Sigmoid colon (tissue), 7 donors: Measurements from ENCODE around the gene ZNF142. TPM values are rescaled to one million over a fixed set of nuclear protein-coding genes. Genes with fewer than 3 reads are reported as not detected.
A peak's percentile ranks its signal among the peaks of the same experiment; 100 is the strongest.
"Not testable (repeated sequence)": the region's sequence is repeated elsewhere in the genome, so short reads cannot be mapped to it uniquely, and the experiment has no call there.

Experiments used
- DNase-seq: peaks from one replicate; pipeline ENCODE4 v3.0.0-alpha.2; 2019
- H3K27ac ChIP-seq, 4 donors: fragments of 200-600 bp; sonication (generic); one replicate each; pipeline ENCODE4 v1.5.1; 2016 to 2019; ENCODE audit warnings: mild to moderate bottlenecking in 1 of 4
- H3K27me3 ChIP-seq, 3 donors: fragments of 200-600 bp; sonication (generic); one replicate each; pipeline ENCODE4 v1.5.1; 2019; ENCODE audit warnings: mild to moderate bottlenecking in 1 of 3
- H3K36me3 ChIP-seq, 4 donors: fragments of 200-600 bp; sonication (generic); one replicate each; pipeline ENCODE4 v1.5.1; 2016 to 2019
- H3K4me1 ChIP-seq, 4 donors: fragments of 200-600 bp; sonication (generic); one replicate each; pipeline ENCODE4 v1.5.1; 2017 to 2019
- H3K4me3 ChIP-seq, 4 donors: fragments of 200-600 bp; sonication (generic); one replicate each; pipeline ENCODE4 v1.5.1; 2017 to 2019; ENCODE audit warnings: mild to moderate bottlenecking in 2 of 4, moderate library complexity in 1 of 4
- H3K9me3 ChIP-seq, 4 donors: fragments of 200-600 bp in 3 of 4; sonication (generic) in 3 of 4; one replicate each; pipeline versions ENCODE4 v1.5.1 to v1.6.1; 2013 to 2019
- CTCF ChIP-seq, 4 experiments: fragments of 450-650 bp in 3 of 4; fragments of 200-600 bp in 1 of 4; IDR thresholded peaks; one replicate each; pipeline ENCODE4 v1.5.1; 2016 to 2019; ENCODE audit warnings: antibody characterized with exemption in 4 of 4, mild to moderate bottlenecking in 3 of 4, moderate library complexity in 2 of 4
- EP300 ChIP-seq, 4 donors: sonication (generic); formaldehyde crosslinking; IDR thresholded peaks; one replicate each; pipeline ENCODE4 v1.6.1; 2017; ENCODE audit warnings: antibody characterized with exemption in 4 of 4
- POLR2A ChIP-seq, 2 donors: fragments of 450-650 bp; IDR thresholded peaks; one replicate each; pipeline ENCODE4 v1.6.1; 2016; ENCODE audit warnings: antibody characterized with exemption in 2 of 2, mild to moderate bottlenecking in 2 of 2, moderate library complexity in 2 of 2
- POLR2AphosphoS5 ChIP-seq, 4 donors: sonication (generic); formaldehyde crosslinking; IDR thresholded peaks; one replicate each; pipeline ENCODE4 v1.6.1; 2017; ENCODE audit warnings: antibody characterized with exemption in 4 of 4
- WGBS, 2 donors: extraction: QIAGEN DNeasy Blood & Tissue Kit; methylation state at CpG; one replicate each; pipeline ENCODE4 v1.1.7; 2013; 5-methylcytosine and 5-hydroxymethylcytosine counted together
- intact Hi-C: fragments of 100-400 bp; cut with DNase I; formaldehyde crosslinking; loops from one replicate; pipeline ENCODE4 v1.15.1; 2023
- polyA plus RNA-seq, 3 donors: library from polyadenylated mRNA; stranded (reverse); fragments of 200-250 nt; gene quantifications; one replicate each; pipeline ENCODE4 v1.2.3, GENCODE V29; 2013
- total RNA-seq, 4 donors: library from RNA; depleted of rRNA; stranded (reverse); fragments of >200 nt; gene quantifications; one replicate each; pipeline ENCODE4 v1.1.0, GENCODE V29; 2016
- donor health status: healthy with polysubstance abuse.
- donor health status: Bipolar disorder and iron deficiency.
- donor health status: healthy.

ZNF142 gene
- total and polyA plus RNA-seq, 7 donors, result 1.6 to 24.4 (median 14.6) TPM

- H3K9me3 ChIP-seq, result no peaks in the 10 kb centered on the region
- no peaks in the 10 kb centered on the region for H3K4me1 ChIP-seq
- WGBS, 2 donors, result 96 to 97% methylated on average over 8 of the region's 8 CpGs
- no peak for DNase-seq
- TF ChIP-seq EP300 (IDR thresholded peaks at IDR 0.05) (no peak), POLR2A (IDR thresholded peaks at IDR 0.05) (no peak), POLR2AphosphoS5 (IDR thresholded peaks at IDR 0.05) (no peak), CTCF (IDR thresholded peaks at IDR 0.05) (no peak)
- H3K27me3 ChIP-seq, result no peaks in the 10 kb centered on the region
- H3K27ac ChIP-seq, result no peak overlapping the region
- peaks cover 0 to 64% (median 20%) of the 10 kb centered on the region in 4 donors for H3K36me3 ChIP-seq
- no peak overlapping the region for H3K4me3 ChIP-seq
- intact Hi-C loops, result no loop called here
Measured at GRCh38 chr2:218698885-218699284, 39.5 kb upstream of the ZNF142 start.

- intact Hi-C loops, result no loop called here
- no peak for DNase-seq
- TF ChIP-seq CTCF (IDR thresholded peaks at IDR 0.05) (no peak), EP300 (IDR thresholded peaks at IDR 0.05) (no peak), POLR2AphosphoS5 (IDR thresholded peaks at IDR 0.05) (no peak), POLR2A (IDR thresholded peaks at IDR 0.05) (no peak)
- Histone ChIP-seq H3K9me3 (no peaks in the 10 kb centered on the region), H3K36me3 (peaks cover 0 to 86% (median 29%) of the 10 kb centered on the region in 4 donors), H3K27ac (no peak overlapping the region), H3K4me3 (no peak overlapping the region), H3K4me1 (peaks cover 0 to 4% (median 0%) of the 10 kb centered on the region in 4 donors), H3K27me3 (no peaks in the 10 kb centered on the region)
- WGBS, 2 donors, result 95% methylated on average over 3 of the region's 3 CpGs
Measured at GRCh38 chr2:218694405-218695145, 35.2 kb upstream of the ZNF142 start.

DNA sequence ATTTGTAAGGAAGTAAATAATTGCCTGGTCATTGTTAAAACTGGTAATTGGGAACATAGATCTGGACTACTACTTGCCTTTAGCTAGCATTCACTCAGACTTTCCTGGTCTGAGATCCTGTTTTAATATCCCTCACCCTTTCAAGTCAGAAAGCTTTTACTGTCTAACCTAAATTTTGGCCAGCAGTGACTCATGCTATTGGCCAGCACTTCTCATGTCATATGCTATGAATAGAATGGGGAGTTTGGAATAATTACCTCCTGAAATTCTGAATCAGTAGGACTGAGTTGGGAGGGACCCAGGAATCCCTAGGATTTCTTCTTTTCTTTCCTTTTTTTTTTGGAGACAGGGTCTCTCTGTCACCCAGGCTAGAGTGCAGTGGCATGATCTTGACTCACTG lies 31.8 kb upstream of the ZNF142 start:
- intact Hi-C loops, result no loop called here

GRCh38 chr2:218687400-218688060 lies 28.1 kb upstream of the ZNF142 start:
- intact Hi-C loops, result loop anchor here (5.0 kb wide), 1 partner anchor 280 kb away; no protein-coding TSS in a partner anchor
- peaks cover 0 to 66% (median 7%) of the 10 kb centered on the region in 4 donors for H3K36me3 ChIP-seq
- peak; percentile 74 for DNase-seq
- not testable (repeated sequence) for H3K4me3 ChIP-seq, H3K4me1 ChIP-seq, H3K27me3 ChIP-seq, H3K9me3 ChIP-seq, H3K27ac ChIP-seq
- 24 to 32% methylated on average over 5 of the region's 5 CpGs for WGBS, 2 donors
- peak; percentile 59 to 85 (median 78) for TF ChIP-seq CTCF (IDR thresholded peaks at IDR 0.05)

More for the DNA sequence above, 31.8 kb upstream of the ZNF142 start:
- H3K4me1 ChIP-seq, result peaks cover 0 to 4% (median 0%) of the 10 kb centered on the region in 4 donors
- H3K4me3 ChIP-seq, result no peak overlapping the region
- DNase-seq, result no peak
- peak overlapping the region in 1 of 4 donors; percentile 40 for H3K27ac ChIP-seq
- TF ChIP-seq POLR2A (IDR thresholded peaks at IDR 0.05), result no peak
- no peak for TF ChIP-seq CTCF (IDR thresholded peaks at IDR 0.05)
- no peak for TF ChIP-seq POLR2AphosphoS5 (IDR thresholded peaks at IDR 0.05)
- no peak for TF ChIP-seq EP300 (IDR thresholded peaks at IDR 0.05)
- no peaks in the 10 kb centered on the region for H3K27me3 ChIP-seq
- H3K36me3 ChIP-seq, result peaks cover 0 to 76% (median 18%) of the 10 kb centered on the region in 4 donors
- no peaks in the 10 kb centered on the region for H3K9me3 ChIP-seq
